NT2/D1 (cell line): ENCODE measurements around the gene ERI3.

Experiments used
- SUZ12 ChIP-seq: IDR thresholded peaks from 2 replicates; pipeline ENCODE4 v1.6.1; 2011; ENCODE audit not compliant: insufficient read length, insufficient read depth; ENCODE audit errors: extremely low read depth
- YY1 ChIP-seq: IDR thresholded peaks from 2 replicates; pipeline ENCODE4 v1.6.1; 2011; ENCODE audit not compliant: insufficient read length, insufficient read depth
- ZNF274 ChIP-seq: IDR thresholded peaks from 2 replicates; pipeline ENCODE4 v1.6.1; 2011; ENCODE audit warnings: mild to moderate bottlenecking, low read depth, low read length

DNA sequence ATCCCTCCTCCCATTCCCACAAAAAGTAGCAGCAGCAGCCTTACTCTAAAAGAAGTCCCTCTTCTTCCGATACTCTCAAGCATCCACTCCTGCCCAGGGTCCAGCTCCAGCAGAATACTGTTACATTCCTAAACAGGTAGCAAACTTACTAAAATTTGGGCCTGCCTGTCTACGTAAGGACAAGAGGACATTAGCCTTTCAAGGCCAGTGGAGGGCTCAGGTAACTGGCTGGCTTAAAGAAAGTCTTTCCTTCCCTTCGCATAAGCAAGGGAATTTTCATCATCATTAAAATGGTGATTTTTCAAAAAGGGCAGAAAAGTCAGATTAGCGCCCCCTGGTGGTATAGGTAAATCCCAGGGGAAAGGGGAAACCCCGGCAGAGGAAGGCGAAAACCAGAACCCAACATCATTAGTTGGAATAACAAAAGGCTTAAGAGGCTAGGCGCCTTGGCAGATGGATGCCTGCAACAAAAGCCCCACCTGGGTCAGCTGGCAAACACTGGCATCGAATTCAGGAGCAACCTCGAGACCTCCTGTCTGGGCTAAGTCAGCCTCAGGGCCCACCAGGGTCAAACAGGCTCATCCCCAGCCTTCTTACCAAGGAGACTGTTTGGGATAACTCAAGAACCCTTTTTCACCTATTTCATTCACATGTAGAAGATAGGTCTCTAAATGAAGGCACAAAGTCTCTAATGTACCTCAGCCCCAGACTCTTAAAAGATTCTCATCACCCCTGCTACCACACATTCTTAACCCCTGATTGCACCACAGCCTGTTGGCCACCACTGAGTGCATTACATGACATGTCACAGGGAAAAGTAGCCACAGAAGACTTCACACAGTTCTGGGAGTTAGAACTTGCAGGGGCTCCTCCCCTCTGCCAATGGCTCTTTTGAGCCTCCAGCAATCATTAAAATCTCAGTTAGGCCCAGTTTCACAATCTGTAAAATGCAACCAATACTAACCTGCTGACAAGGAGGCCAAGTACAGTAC is 36.7 kb downstream of the ERI3 start:
- TF ChIP-seq SUZ12 (no peak), YY1 (no peak), ZNF274 (no peak)
